Ovary (tissue), 9 donors: Measurements from ENCODE around the gene EYA2. TPM values are rescaled to one million over a fixed set of nuclear protein-coding genes. Genes with fewer than 3 reads are reported as not detected.

Experiments
- DNase-seq, 5 donors: peaks; one replicate each; pipeline ENCODE4 v3.0.0-alpha.2; 2019 to 2020
- H3K27ac ChIP-seq, 2 donors: fragments of 200-600 bp; one replicate each; pipeline versions ENCODE4 v1.5.1 to v1.8.0; 2019 to 2022
- H3K27me3 ChIP-seq: fragments of 200-600 bp; one replicate; pipeline ENCODE4 v1.8.0; 2022
- H3K36me3 ChIP-seq: fragments of 200-600 bp; sonication (generic); one replicate; pipeline ENCODE4 v1.5.1; 2019
- H3K4me1 ChIP-seq: one replicate; pipeline ENCODE4 v1.8.1; 2013; ENCODE audit warnings: mild to moderate bottlenecking, moderate library complexity; ENCODE audit not compliant: insufficient read depth
- H3K4me3 ChIP-seq: fragments of 200-600 bp; sonication (generic); one replicate; pipeline ENCODE4 v1.5.1; 2017
- H3K9me3 ChIP-seq, 2 donors: fragments of 200-600 bp in 1 of 2; sonication (generic) in 1 of 2; one replicate each; pipeline versions ENCODE4 v1.5.1 to v1.8.1; 2013 to 2019; ENCODE audit warnings: mild to moderate bottlenecking in 1 of 2, moderate library complexity in 1 of 2
- EP300 ChIP-seq: sonication (generic); formaldehyde crosslinking; IDR thresholded peaks from one replicate; pipeline ENCODE4 v1.6.1; 2017; ENCODE audit warnings: antibody characterized with exemption
- POLR2A ChIP-seq: fragments of 450-650 bp; IDR thresholded peaks from one replicate; pipeline ENCODE4 v1.6.1; 2017; ENCODE audit warnings: antibody characterized with exemption, mild to moderate bottlenecking, moderate library complexity
- WGBS, 3 donors: extraction: QIAGEN DNeasy Blood & Tissue Kit in 1 of 3; methylation state at CpG; one replicate each; pipeline versions ENCODE4 v1.1.5 to v1.1.7; 2013 to 2017; 5-methylcytosine and 5-hydroxymethylcytosine counted together
- intact Hi-C, 4 donors: fragments of 100-400 bp; cut with DNase I; formaldehyde crosslinking; loops; one replicate each; pipeline versions ENCODE4 v1.11.0 to v1.15.1; 2022 to 2023
- polyA plus RNA-seq, 2 donors: library from polyadenylated mRNA; stranded (reverse); fragments of 200-250 nt in 1 of 2; fragments of 350-450 nt in 1 of 2; fragmentation: Illumina TruSeq in 1 of 2; extraction: RNeasy Lipid Tissue Mini Kit (QIAGEN cat#74804) in 1 of 2; gene quantifications; one replicate each; pipeline ENCODE4 v1.2.3, GENCODE V29; 2013 to 2014
- total RNA-seq, 7 donors: library from RNA; depleted of rRNA in 2 of 7; stranded (reverse); fragments of >200 nt in 2 of 7; fragmentation: NEBNext Ultra II Directional in 3 of 7; extraction: Animal tissue kit (Norgen Biotek cat#: 25700) in 3 of 7; gene quantifications; one replicate each; pipeline versions ENCODE4 v1.1.0 to v1.2.4, GENCODE V29; 2016 to 2023
- TF ChIP-seq, protein P1 (sequence below), 3 donors: fragments of 450-650 bp in 2 of 3; fragments of 200-600 bp in 1 of 3; IDR thresholded peaks; one replicate each; pipeline versions ENCODE4 v1.5.1 to v1.8.0; 2016 to 2022; ENCODE audit warnings: antibody characterized with exemption in 3 of 3, mild to moderate bottlenecking in 1 of 3
- donor health status: DM: no; HTN: no; CAD: no; lungs with moderate emphysema.
- donor health status: DM: no; HTN: no; CAD: no.
- donor health status: Bipolar disorder and iron deficiency.
- donor health status: DM: yes; HTN: yes; CAD: no.
- donor health status: DM: no; HTN: no; CAD: no.
- donor health status: DM: yes; HTN: yes; CAD: no.

EYA2 gene
- total and polyA plus RNA-seq, 9 donors, result 0.18 to 7.6 (median 1.7) TPM

DNA sequence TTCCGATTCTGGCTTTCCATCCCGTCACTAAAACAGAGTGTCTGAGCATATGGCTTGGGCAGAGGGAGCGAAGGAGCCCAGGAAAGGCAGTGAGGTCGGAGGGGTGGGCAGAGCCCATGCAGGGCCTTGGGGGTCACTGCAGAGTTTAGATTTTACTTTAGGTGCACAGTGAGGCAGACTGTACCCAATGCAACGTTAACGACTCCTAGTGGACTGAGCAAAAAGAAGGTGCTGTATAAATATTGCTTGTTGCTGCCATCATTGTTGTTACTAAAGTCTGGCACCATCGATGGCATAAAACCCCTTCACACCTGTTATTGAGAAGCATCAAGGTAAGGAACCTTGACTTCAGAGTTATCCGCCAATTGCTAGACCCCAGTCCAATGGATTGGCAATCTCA is 119.0 kb downstream of the EYA2 start:
- Histone ChIP-seq H3K4me1 (no peaks in the 10 kb centered on the region), H3K9me3 (no peaks in the 10 kb centered on the region), H3K4me3 (no peak overlapping the region), H3K27me3 (no peaks in the 10 kb centered on the region), H3K36me3 (no peaks in the 10 kb centered on the region), H3K27ac (no peak overlapping the region)
- intact Hi-C loops, result no loop called here
- TF ChIP-seq, protein P1, sequence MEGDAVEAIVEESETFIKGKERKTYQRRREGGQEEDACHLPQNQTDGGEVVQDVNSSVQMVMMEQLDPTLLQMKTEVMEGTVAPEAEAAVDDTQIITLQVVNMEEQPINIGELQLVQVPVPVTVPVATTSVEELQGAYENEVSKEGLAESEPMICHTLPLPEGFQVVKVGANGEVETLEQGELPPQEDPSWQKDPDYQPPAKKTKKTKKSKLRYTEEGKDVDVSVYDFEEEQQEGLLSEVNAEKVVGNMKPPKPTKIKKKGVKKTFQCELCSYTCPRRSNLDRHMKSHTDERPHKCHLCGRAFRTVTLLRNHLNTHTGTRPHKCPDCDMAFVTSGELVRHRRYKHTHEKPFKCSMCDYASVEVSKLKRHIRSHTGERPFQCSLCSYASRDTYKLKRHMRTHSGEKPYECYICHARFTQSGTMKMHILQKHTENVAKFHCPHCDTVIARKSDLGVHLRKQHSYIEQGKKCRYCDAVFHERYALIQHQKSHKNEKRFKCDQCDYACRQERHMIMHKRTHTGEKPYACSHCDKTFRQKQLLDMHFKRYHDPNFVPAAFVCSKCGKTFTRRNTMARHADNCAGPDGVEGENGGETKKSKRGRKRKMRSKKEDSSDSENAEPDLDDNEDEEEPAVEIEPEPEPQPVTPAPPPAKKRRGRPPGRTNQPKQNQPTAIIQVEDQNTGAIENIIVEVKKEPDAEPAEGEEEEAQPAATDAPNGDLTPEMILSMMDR (IDR thresholded peaks at IDR 0.05), result no peak
- TF ChIP-seq EP300 (no peak), POLR2A (no peak)
- 80 to 92% (median 89%) methylated on average over 8 of the region's 8 CpGs for WGBS, 3 donors
- DNase-seq, result no peak

DNA sequence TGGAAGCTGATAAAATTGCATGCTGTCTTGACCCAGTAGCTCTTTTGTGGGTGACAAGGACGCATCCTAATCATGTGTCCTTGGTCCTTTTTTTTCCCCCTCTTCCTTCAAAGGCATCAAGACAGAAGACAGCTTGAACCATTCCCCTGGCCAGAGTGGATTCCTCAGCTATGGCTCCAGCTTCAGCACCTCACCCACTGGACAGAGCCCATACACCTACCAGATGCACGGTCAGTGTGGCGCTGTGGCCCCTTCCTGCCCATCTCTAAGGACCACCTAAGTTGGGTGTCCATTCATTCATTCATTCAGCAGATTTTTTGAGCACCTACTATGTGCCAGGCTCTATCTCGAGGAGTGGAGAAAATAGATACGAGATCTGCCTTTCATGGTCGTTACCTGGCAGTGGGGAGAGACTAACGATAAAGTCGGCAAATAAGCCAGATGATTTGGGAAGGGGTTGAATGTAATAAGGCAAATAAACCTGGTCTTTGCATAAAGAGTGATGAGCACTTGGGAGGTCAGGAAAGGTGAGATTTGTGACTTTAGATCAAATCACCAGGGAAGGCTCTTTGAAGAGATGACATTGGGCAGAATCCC is 121.5 kb downstream of the EYA2 start:
- intact Hi-C loops, result no loop called here
- Histone ChIP-seq H3K4me3 (no peak overlapping the region), H3K27ac (no peak overlapping the region), H3K27me3 (no peaks in the 10 kb centered on the region), H3K9me3 (no peaks in the 10 kb centered on the region), H3K36me3 (no peaks in the 10 kb centered on the region), H3K4me1 (no peaks in the 10 kb centered on the region)
- no peak for DNase-seq
- TF ChIP-seq EP300 (no peak), POLR2A (no peak)
- TF ChIP-seq, protein P1 (IDR thresholded peaks at IDR 0.05), result no peak
- 64 to 75% (median 64%) methylated on average over 8 of the region's 8 CpGs for WGBS, 3 donors

DNA sequence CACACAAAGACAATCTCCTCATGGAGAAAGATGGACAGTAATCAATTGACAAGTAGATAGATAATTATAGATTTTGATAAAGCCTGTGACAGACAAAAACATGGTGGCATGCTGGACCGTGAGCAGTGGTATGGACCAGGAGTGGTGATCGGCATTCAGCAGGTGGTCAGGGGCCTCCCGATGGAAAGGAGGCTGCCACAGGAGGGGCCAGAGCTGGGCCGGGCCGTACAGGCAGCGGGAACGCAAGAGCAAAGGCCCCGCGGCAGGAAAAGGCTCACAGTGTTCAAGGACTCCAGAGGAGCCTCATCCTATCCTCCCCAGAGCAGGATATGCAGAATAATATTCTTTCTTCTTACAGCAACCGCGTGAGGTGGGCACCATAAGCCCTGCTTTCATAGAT is 123.7 kb downstream of the EYA2 start:
- Histone ChIP-seq H3K36me3 (no peaks in the 10 kb centered on the region), H3K4me3 (no peak overlapping the region), H3K27me3 (no peaks in the 10 kb centered on the region), H3K27ac (no peak overlapping the region), H3K9me3 (no peaks in the 10 kb centered on the region), H3K4me1 (no peaks in the 10 kb centered on the region)
- DNase-seq, result no peak
- 31 to 73% (median 42%) methylated on average over 11 of the region's 11 CpGs for WGBS, 3 donors
- TF ChIP-seq EP300 (no peak), POLR2A (no peak)
- TF ChIP-seq, protein P1 (IDR thresholded peaks at IDR 0.05), result no peak
- intact Hi-C loops, result no loop called here

DNA sequence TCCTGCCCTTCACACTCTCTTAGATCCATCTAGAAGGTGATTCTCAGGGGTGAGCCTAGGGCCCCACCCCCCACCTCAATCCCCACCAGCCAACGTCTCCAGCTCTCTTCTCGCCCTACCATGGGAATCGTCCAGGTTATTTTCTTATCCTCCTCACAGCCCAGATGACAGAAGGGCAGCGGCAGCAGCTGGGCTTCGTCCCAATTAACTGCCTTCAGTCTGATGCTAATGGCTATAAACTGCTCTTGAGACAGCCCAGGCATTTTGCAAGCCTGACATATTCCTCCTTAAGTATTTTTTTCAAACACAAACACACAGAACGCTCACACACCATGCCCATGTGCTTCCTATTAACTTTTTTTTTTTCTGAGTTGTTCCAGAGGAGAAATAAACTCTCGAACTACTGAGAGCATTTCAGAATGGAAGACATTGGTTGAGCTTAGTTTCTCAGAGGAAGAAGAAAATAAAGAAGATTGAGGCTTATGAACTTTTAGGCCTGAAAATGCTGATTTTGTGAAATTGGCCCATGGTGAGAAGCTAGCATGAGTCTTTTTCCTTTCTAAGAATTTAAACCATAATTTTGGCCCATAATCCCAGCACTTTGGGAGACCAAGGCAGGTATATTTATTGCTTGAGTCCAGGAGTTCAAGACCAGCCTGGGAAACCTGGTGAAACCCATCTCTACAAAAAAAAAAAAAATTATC is 124.6 kb downstream of the EYA2 start:
- Histone ChIP-seq H3K4me3 (no peak overlapping the region), H3K4me1 (no peaks in the 10 kb centered on the region), H3K27me3 (no peaks in the 10 kb centered on the region), H3K27ac (no peak overlapping the region), H3K36me3 (no peaks in the 10 kb centered on the region), H3K9me3 (no peaks in the 10 kb centered on the region)
- WGBS, 3 donors, result 2 to 3% (median 2%) methylated on average over 7 of the region's 7 CpGs
- DNase-seq, result no peak
- intact Hi-C loops, result no loop called here
- TF ChIP-seq, protein P1 (IDR thresholded peaks at IDR 0.05), result no peak
- TF ChIP-seq EP300 (no peak), POLR2A (no peak)
